Upper lobe of right lung (tissue), 1 donor: ENCODE data around the gene LAMA3. TPM values are rescaled to one million over a fixed set of nuclear protein-coding genes. Genes with fewer than 3 reads are reported as not detected.
A peak's percentile ranks its signal among the peaks of the same experiment; 100 is the strongest.

Experiments used
- ATAC-seq: fragments of 200-7000 bp; cut with Tn5 transposase; one replicate; pipeline ENCODE4 v1.9.1; 2020; ENCODE audit warnings: mild to moderate bottlenecking, moderate library complexity
- DNase-seq: peaks from one replicate; pipeline ENCODE4 v3.0.0-alpha.2; 2020
- H3K27ac ChIP-seq: fragments of 200-600 bp; one replicate; pipeline ENCODE4 v1.8.0; 2022
- H3K27me3 ChIP-seq: fragments of 200-600 bp; one replicate; pipeline ENCODE4 v1.8.0; 2022; ENCODE audit warnings: mild to moderate bottlenecking
- H3K36me3 ChIP-seq: fragments of 200-600 bp; one replicate; pipeline ENCODE4 v1.8.0; 2022
- H3K4me1 ChIP-seq: fragments of 200-600 bp; one replicate; pipeline ENCODE4 v1.8.0; 2022
- H3K4me3 ChIP-seq: fragments of 200-600 bp; one replicate; pipeline ENCODE4 v1.8.0; 2022; ENCODE audit warnings: mild to moderate bottlenecking
- H3K9me3 ChIP-seq: fragments of 200-600 bp; one replicate; pipeline ENCODE4 v1.8.0; 2022
- intact Hi-C: fragments of 100-400 bp; cut with DNase I; formaldehyde crosslinking; loops from one replicate; pipeline ENCODE4 v1.11.0; 2022
- total RNA-seq: library from RNA; stranded (reverse); fragmentation: NEBNext Ultra II Directional; extraction: Animal tissue kit (Norgen Biotek cat#: 25700); gene quantifications from one replicate; pipeline ENCODE4 v1.2.1, GENCODE V29; 2021
- TF ChIP-seq, protein P1 (sequence below): fragments of 200-600 bp; IDR thresholded peaks from one replicate; pipeline ENCODE4 v1.8.0; 2022; ENCODE audit warnings: antibody characterized with exemption
- donor health status: DM: no; HTN: yes; CAD: no; lungs with severe emphysema.

LAMA3 gene
- total RNA-seq, 1 donor from 2014 or later = 139 TPM

DNA sequence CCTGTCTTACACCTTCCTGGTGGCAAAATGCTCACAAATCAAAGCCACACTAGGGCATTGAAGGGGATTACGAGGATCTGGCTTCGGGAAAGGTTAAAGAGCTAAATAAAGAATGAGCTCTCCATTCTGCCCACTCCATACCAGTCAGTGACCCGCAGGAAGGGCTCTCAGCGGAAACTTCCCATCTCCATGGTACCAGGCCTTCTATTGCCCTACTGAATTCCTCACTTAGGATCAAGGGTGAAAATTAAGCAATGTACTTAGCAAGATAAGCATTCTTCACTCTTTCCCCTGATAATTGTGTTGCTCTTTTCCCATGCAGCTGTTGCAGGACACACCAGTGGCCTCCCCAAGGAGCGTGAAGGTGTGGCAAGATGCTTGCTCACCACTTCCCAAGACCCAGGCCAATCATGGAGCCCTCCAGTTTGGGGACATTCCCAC is 249.7 kb downstream of the LAMA3 start:
- Histone ChIP-seq H3K36me3 (no peaks in the 10 kb centered on the region), H3K27ac (no peak overlapping the region), H3K4me3 (no peak overlapping the region), H3K4me1 (peaks cover 7% of the 10 kb centered on the region), H3K9me3 (no peaks in the 10 kb centered on the region), H3K27me3 (no peaks in the 10 kb centered on the region)
- intact Hi-C loops = no loop called here
- TF ChIP-seq, protein P1, sequence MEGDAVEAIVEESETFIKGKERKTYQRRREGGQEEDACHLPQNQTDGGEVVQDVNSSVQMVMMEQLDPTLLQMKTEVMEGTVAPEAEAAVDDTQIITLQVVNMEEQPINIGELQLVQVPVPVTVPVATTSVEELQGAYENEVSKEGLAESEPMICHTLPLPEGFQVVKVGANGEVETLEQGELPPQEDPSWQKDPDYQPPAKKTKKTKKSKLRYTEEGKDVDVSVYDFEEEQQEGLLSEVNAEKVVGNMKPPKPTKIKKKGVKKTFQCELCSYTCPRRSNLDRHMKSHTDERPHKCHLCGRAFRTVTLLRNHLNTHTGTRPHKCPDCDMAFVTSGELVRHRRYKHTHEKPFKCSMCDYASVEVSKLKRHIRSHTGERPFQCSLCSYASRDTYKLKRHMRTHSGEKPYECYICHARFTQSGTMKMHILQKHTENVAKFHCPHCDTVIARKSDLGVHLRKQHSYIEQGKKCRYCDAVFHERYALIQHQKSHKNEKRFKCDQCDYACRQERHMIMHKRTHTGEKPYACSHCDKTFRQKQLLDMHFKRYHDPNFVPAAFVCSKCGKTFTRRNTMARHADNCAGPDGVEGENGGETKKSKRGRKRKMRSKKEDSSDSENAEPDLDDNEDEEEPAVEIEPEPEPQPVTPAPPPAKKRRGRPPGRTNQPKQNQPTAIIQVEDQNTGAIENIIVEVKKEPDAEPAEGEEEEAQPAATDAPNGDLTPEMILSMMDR = no peak
- DNase-seq (no peak), ATAC-seq (peak; percentile 70)

DNA sequence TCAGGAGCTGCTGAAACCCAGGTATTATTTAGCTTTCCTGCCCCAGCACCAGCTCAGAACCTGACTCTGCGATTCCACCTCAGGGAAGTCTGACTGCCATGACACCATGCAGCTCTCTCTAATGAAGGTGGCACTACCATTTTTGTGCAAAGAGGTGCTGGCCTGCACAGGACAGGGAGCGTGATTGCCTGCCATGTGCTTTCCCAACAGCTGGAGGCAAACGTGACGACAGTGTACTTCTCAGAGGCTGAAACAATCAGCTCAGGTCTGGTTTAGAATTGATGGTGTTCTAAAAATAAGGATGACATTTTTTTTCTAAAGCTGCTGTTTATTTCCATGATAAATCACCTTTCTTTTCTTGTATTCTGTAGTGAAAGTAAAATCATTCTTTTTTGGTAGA is 250.1 kb downstream of the LAMA3 start:
- Histone ChIP-seq H3K4me1 (peaks cover 10% of the 10 kb centered on the region), H3K27me3 (no peaks in the 10 kb centered on the region), H3K4me3 (no peak overlapping the region), H3K36me3 (no peaks in the 10 kb centered on the region), H3K27ac (no peak overlapping the region), H3K9me3 (no peaks in the 10 kb centered on the region)
- no peak for ATAC-seq
- intact Hi-C loops = no loop called here
- DNase-seq = no peak
- TF ChIP-seq, protein P1 = no peak

DNA sequence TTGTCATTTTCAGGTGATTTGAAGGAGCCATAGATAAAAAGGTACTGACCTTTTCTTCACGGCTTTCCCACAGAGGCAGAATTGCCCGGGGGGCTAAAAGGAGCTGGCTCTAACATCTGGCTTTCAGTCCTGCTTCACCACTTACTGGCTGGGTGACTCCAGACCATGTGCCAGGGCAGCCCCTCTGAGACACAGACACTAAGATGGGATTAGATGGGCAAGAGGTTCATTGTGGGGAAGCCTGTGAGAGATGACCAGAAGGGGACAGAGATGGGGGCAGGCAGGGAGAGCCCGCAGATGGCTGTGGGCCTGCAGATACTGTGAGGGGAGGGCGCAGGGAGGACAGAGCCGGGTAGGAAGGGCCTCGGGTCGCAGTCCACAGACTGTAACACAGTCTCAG is 250.6 kb downstream of the LAMA3 start:
- intact Hi-C loops = no loop called here
- Histone ChIP-seq H3K27ac (no peak overlapping the region), H3K36me3 (no peaks in the 10 kb centered on the region), H3K9me3 (no peaks in the 10 kb centered on the region), H3K4me3 (no peak overlapping the region), H3K4me1 (peaks cover 15% of the 10 kb centered on the region), H3K27me3 (no peaks in the 10 kb centered on the region)
- TF ChIP-seq, protein P1 = no peak
- DNase-seq (no peak), ATAC-seq (no peak)

DNA sequence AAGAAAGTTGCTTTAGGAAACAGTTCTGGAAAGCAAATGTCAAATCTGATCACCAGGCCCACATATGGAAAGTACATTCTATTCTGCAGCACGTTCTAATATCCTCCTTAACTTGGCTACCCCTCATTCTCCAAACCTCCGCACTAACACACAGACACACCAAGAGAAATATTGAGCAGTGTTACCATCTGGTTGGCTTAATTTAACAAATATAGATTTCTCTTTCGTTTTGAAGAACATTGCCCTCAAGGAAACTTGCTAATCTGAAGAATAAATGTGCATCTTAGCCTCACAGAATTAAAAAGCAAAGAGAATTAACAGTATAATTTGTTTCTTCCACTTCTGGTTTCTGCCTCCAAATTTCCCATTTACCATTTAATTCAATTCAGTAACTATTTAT is 252.5 kb downstream of the LAMA3 start:
- Histone ChIP-seq H3K4me3 (no peak overlapping the region), H3K4me1 (peaks cover 15% of the 10 kb centered on the region), H3K27me3 (no peaks in the 10 kb centered on the region), H3K27ac (no peak overlapping the region), H3K36me3 (no peaks in the 10 kb centered on the region), H3K9me3 (no peaks in the 10 kb centered on the region)
- no peak for ATAC-seq
- DNase-seq = no peak
- intact Hi-C loops = no loop called here
- TF ChIP-seq, protein P1 = no peak

DNA sequence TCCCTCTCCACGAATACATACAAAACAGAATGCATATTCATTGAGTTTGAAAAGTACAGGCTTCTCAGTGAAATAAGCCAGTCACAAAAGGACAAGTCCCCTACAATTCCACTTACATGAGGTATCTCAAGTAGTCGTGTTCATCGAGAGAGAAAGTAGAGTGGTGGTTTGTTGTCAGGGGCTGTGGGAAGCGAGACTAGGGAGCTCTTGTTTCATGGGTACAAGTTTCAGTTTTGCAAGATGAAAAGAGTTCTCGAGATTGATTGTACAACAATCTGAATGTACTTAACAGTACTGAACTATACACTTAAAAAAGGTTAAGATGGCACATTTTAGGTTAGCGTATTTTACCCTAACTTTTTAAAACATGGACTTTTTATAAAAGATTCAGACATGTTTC is 253.9 kb downstream of the LAMA3 start:
- no peaks in the 10 kb centered on the region for H3K9me3 ChIP-seq
- no peak overlapping the region for H3K27ac ChIP-seq
- no peak overlapping the region for H3K4me3 ChIP-seq
- intact Hi-C loops = no loop called here
- TF ChIP-seq, protein P1 = no peak
- no peaks in the 10 kb centered on the region for H3K36me3 ChIP-seq
- DNase-seq = no peak
- peaks cover 15% of the 10 kb centered on the region for H3K4me1 ChIP-seq
- no peaks in the 10 kb centered on the region for H3K27me3 ChIP-seq
- peak; percentile 47 for ATAC-seq
